Neuronal stem cell (in vitro differentiated cells): Measurements from ENCODE around the gene RPL39.
"Not testable (repeated sequence)": the region's sequence is repeated elsewhere in the genome, so short reads cannot be mapped to it uniquely, and the experiment has no call there.

Experiments
- DNase-seq: peaks from one replicate; pipeline ENCODE4 v3.0.0-alpha.2; 2013; ENCODE audit warnings: low spot score
- H2AFZ ChIP-seq: one replicate; pipeline ENCODE4 v1.6.1; 2013; ENCODE audit warnings: mild to moderate bottlenecking, low read length, inconsistent platforms
- H2AK5ac ChIP-seq: 2 replicates; pipeline ENCODE4 v1.6.1; 2013; ENCODE audit warnings: low read depth, mild to moderate bottlenecking, inconsistent platforms, low read length, moderate library complexity, mixed read lengths
- H2BK120ac ChIP-seq: 2 replicates; pipeline ENCODE4 v1.6.1; 2013; ENCODE audit warnings: low read depth, mild to moderate bottlenecking, inconsistent platforms, low read length, moderate library complexity, mixed read lengths
- H2BK12ac ChIP-seq: one replicate; pipeline ENCODE4 v1.6.1; 2013; ENCODE audit warnings: low read length, inconsistent platforms
- H2BK15ac ChIP-seq: 2 replicates; pipeline ENCODE4 v1.6.1; 2013; ENCODE audit warnings: mild to moderate bottlenecking, low read length, inconsistent platforms, mixed read lengths
- H2BK5ac ChIP-seq: one replicate; pipeline ENCODE4 v1.6.1; 2013; ENCODE audit warnings: inconsistent platforms, mild to moderate bottlenecking, low read length, moderate library complexity
- H3K14ac ChIP-seq: one replicate; pipeline ENCODE4 v1.6.1; 2013; ENCODE audit warnings: low read length, inconsistent platforms
- H3K18ac ChIP-seq: 2 replicates; pipeline ENCODE4 v1.6.1; 2013; ENCODE audit warnings: low read length, inconsistent platforms
- H3K23ac ChIP-seq: 2 replicates; pipeline ENCODE4 v1.6.1; 2013; ENCODE audit warnings: low read depth, mild to moderate bottlenecking, mixed read lengths, low read length, inconsistent platforms; ENCODE audit not compliant: poor library complexity
- H3K27ac ChIP-seq: replicated peaks from 3 replicates; pipeline ENCODE4 v1.5.1; 2013; ENCODE audit warnings: low read length, inconsistent platforms
- H3K27me3 ChIP-seq, 3 experiments: 2 replicates each; pipeline ENCODE4 v1.6.1; 2013; ENCODE audit warnings: low read length in 3 of 3, mild to moderate bottlenecking in 2 of 3, inconsistent platforms in 1 of 3, low read depth in 1 of 3, mixed read lengths in 1 of 3, moderate library complexity in 1 of 3; ENCODE audit not compliant: control insufficient read depth in 3 of 3, insufficient read depth in 3 of 3
- H3K36me3 ChIP-seq, 2 donors: replicated peaks in 1 of 2; 2 replicates each; pipeline ENCODE4 v1.6.1; 2013; ENCODE audit warnings: low read length in 2 of 2; ENCODE audit not compliant: control insufficient read depth in 2 of 2, insufficient read depth in 2 of 2
- H3K4ac ChIP-seq: 2 replicates; pipeline ENCODE4 v1.6.1; 2013; ENCODE audit warnings: inconsistent platforms, mild to moderate bottlenecking, low read length, moderate library complexity
- H3K4me1 ChIP-seq, 2 donors: 1 replicate in 1 of 2; 2 replicates in 1 of 2; pipeline ENCODE4 v1.6.1; 2013; ENCODE audit warnings: low read length in 2 of 2, low read depth in 1 of 2; ENCODE audit not compliant: control insufficient read depth in 2 of 2, insufficient read depth in 1 of 2
- H3K4me2 ChIP-seq: one replicate; pipeline ENCODE4 v1.6.1; 2013; ENCODE audit warnings: mild to moderate bottlenecking, low read length, inconsistent platforms; ENCODE audit not compliant: insufficient read depth, poor library complexity, severe bottlenecking
- H3K4me3 ChIP-seq, 2 donors: 2 replicates each; pipeline ENCODE4 v1.5.1; 2013; ENCODE audit warnings: low read length in 2 of 2, mild to moderate bottlenecking in 2 of 2, inconsistent platforms in 1 of 2, moderate library complexity in 1 of 2
- H3K79me1 ChIP-seq: one replicate; pipeline ENCODE4 v1.6.1; 2013; ENCODE audit warnings: low read depth, mild to moderate bottlenecking, inconsistent platforms, low read length, moderate library complexity
- H3K9ac ChIP-seq: one replicate; pipeline ENCODE4 v1.6.1; 2013; ENCODE audit warnings: mild to moderate bottlenecking, low read depth, low read length, inconsistent platforms; ENCODE audit not compliant: poor library complexity
- H3K9me3 ChIP-seq, 2 donors: replicated peaks in 1 of 2; 2 replicates each; pipeline versions ENCODE3 to v1.6.1; 2013; ENCODE audit warnings: low read length in 2 of 2, mild to moderate bottlenecking in 2 of 2, inconsistent platforms in 1 of 2, low read depth in 1 of 2, mixed read lengths in 1 of 2, moderate library complexity in 1 of 2; ENCODE audit not compliant: control insufficient read depth in 2 of 2, insufficient read depth in 1 of 2
- H4K8ac ChIP-seq: one replicate; pipeline ENCODE4 v1.6.1; 2013; ENCODE audit warnings: low read depth, mild to moderate bottlenecking, inconsistent platforms, low read length, moderate library complexity
- H4K91ac ChIP-seq: one replicate; pipeline ENCODE4 v1.6.1; 2013; ENCODE audit warnings: low read length, low read depth, mild to moderate bottlenecking, inconsistent platforms; ENCODE audit not compliant: poor library complexity
- WGBS, 2 donors: extraction: QIAGEN DNeasy Blood & Tissue Kit; methylation state at CpG; one replicate each; pipeline ENCODE4 v1.1.7; 2013; ENCODE audit warnings: missing lambda C conversion rate in 2 of 2, mixed read lengths in 1 of 2; ENCODE audit not compliant: insufficient read length in 2 of 2, insufficient replicate concordance in 1 of 2; ENCODE audit errors: extremely low coverage in 2 of 2; 5-methylcytosine and 5-hydroxymethylcytosine counted together

RPL39 gene

GRCh38 chrX:119755981-119756533, 35.4 kb downstream of the RPL39 start:
- DNase-seq, result no peak
- WGBS, 2 donors, result no CpG with 5 or more reads among the region's 7 CpGs
- H3K23ac ChIP-seq, result no peak overlapping the region
- no peaks in the 10 kb centered on the region for H3K9me3 ChIP-seq
- H2AK5ac ChIP-seq, result no peak overlapping the region
- no peaks in the 10 kb centered on the region for H3K36me3 ChIP-seq
- H2AFZ ChIP-seq, result peak overlapping the region; percentile 76
- H3K14ac ChIP-seq, result no peak overlapping the region
- no peaks in the 10 kb centered on the region for H3K79me1 ChIP-seq
- H3K4me2 ChIP-seq, result no peak overlapping the region
- H3K18ac ChIP-seq, result no peak overlapping the region
- no peak overlapping the region for H2BK120ac ChIP-seq
- H4K91ac ChIP-seq, result no peak overlapping the region
- H3K4ac ChIP-seq, result no peak overlapping the region
- no peak overlapping the region for H3K4me3 ChIP-seq
- H2BK12ac ChIP-seq, result no peak overlapping the region
- no peak overlapping the region for H3K27ac ChIP-seq
- H2BK5ac ChIP-seq, result no peak overlapping the region
- H3K9ac ChIP-seq, result no peak overlapping the region
- no peak overlapping the region for H2BK15ac ChIP-seq
- H3K27me3 ChIP-seq, result peaks cover 4 to 36% (median 6%) of the 10 kb centered on the region in 3 experiments
- peaks cover 0 to 14% of the 10 kb centered on the region in 2 donors for H3K4me1 ChIP-seq
- H4K8ac ChIP-seq, result no peak overlapping the region

- H2BK120ac ChIP-seq, result no peak overlapping the region
- no peak overlapping the region for H3K4ac ChIP-seq
- no peak overlapping the region for H4K91ac ChIP-seq
- H3K14ac ChIP-seq, result no peak overlapping the region
- H3K23ac ChIP-seq, result no peak overlapping the region
- no peak overlapping the region for H2BK15ac ChIP-seq
- no peak for DNase-seq
- no peak overlapping the region for H2AK5ac ChIP-seq
- H2BK5ac ChIP-seq, result no peak overlapping the region
- no peak overlapping the region for H2BK12ac ChIP-seq
- H3K9me3 ChIP-seq, result no peaks in the 10 kb centered on the region
- no peaks in the 10 kb centered on the region for H3K79me1 ChIP-seq
- no peak overlapping the region for H3K4me2 ChIP-seq
- no peak overlapping the region for H4K8ac ChIP-seq
- H2AFZ ChIP-seq, result no peak overlapping the region
- no CpG with 5 or more reads among the region's 8 CpGs for WGBS, 2 donors
- H3K36me3 ChIP-seq, result no peaks in the 10 kb centered on the region
- peaks cover 0 to 20% (median under 1%) of the 10 kb centered on the region in 3 experiments for H3K27me3 ChIP-seq
- no peak overlapping the region for H3K9ac ChIP-seq
- H3K4me1 ChIP-seq, result peaks cover 0 to 14% of the 10 kb centered on the region in 2 donors
- no peak overlapping the region for H3K18ac ChIP-seq
- no peak overlapping the region for H3K4me3 ChIP-seq
- no peak overlapping the region for H3K27ac ChIP-seq
Measured at GRCh38 chrX:119753639-119754257, 37.7 kb downstream of the RPL39 start.

GRCh38 chrX:119753001-119753400, 38.4 kb downstream of the RPL39 start:
- no peak overlapping the region for H3K27ac ChIP-seq
- no peak overlapping the region for H4K8ac ChIP-seq
- no peak overlapping the region for H2BK15ac ChIP-seq
- WGBS, 2 donors, result no CpG with 5 or more reads among the region's 3 CpGs
- H2BK12ac ChIP-seq, result no peak overlapping the region
- H4K91ac ChIP-seq, result no peak overlapping the region
- H3K27me3 ChIP-seq, result peaks cover 0 to 14% (median 0%) of the 10 kb centered on the region in 3 experiments
- no peak overlapping the region for H3K14ac ChIP-seq
- no peak overlapping the region for H2AFZ ChIP-seq
- H3K4me2 ChIP-seq, result no peak overlapping the region
- no peaks in the 10 kb centered on the region for H3K9me3 ChIP-seq
- H2BK120ac ChIP-seq, result no peak overlapping the region
- no peak overlapping the region for H3K9ac ChIP-seq
- no peak overlapping the region for H3K4ac ChIP-seq
- H2AK5ac ChIP-seq, result no peak overlapping the region
- no peak overlapping the region for H3K23ac ChIP-seq
- DNase-seq, result no peak
- H2BK5ac ChIP-seq, result no peak overlapping the region
- no peak overlapping the region for H3K18ac ChIP-seq
- H3K4me1 ChIP-seq, result peaks cover 0 to 14% of the 10 kb centered on the region in 2 donors
- no peak overlapping the region for H3K4me3 ChIP-seq
- no peaks in the 10 kb centered on the region for H3K79me1 ChIP-seq
- no peaks in the 10 kb centered on the region for H3K36me3 ChIP-seq

GRCh38 chrX:119750751-119751150, 40.7 kb downstream of the RPL39 start:
- H2BK12ac ChIP-seq, H4K8ac ChIP-seq, H3K79me1 ChIP-seq, H3K4me3 ChIP-seq, DNase-seq, H3K4me1 ChIP-seq, H3K27ac ChIP-seq, H2BK120ac ChIP-seq, H2AK5ac ChIP-seq, H3K18ac ChIP-seq, H3K27me3 ChIP-seq, H2AFZ ChIP-seq, H3K9ac ChIP-seq, H4K91ac ChIP-seq, H2BK15ac ChIP-seq, H3K23ac ChIP-seq, H3K36me3 ChIP-seq, H3K9me3 ChIP-seq, H3K4me2 ChIP-seq, H3K4ac ChIP-seq, H2BK5ac ChIP-seq, H3K14ac ChIP-seq: not testable (repeated sequence)
- no CpG with 5 or more reads among the region's 27 CpGs for WGBS, 2 donors
